GM18951 (cell line): ENCODE results near the gene RAB26.
"Not testable (repeated sequence)": the region's sequence is repeated elsewhere in the genome, so short reads cannot be mapped to it uniquely, and the experiment has no call there.

Experiments
- POLR2A ChIP-seq: IDR thresholded peaks from 4 replicates; pipeline ENCODE4 v1.6.1; 2011; ENCODE audit warnings: mild to moderate bottlenecking; ENCODE audit not compliant: insufficient read length, insufficient read depth; ENCODE audit errors: extremely low read depth
- in situ Hi-C: fragments of 300-500 bp; cut with MboI; formaldehyde crosslinking; loops from one replicate; pipeline ENCODE4 v1.12.0; 2022; ENCODE audit warnings: low sequenced_read_pairs, mixed read lengths, inconsistent platforms; ENCODE audit not compliant: unreplicated experiment

RAB26 gene

GRCh38 chr16:2198283-2198682 lies 49.9 kb downstream of the RAB26 start:
- in situ Hi-C loops = no loop called here
- TF ChIP-seq POLR2A = no peak

GRCh38 chr16:2199095-2199494 lies 50.7 kb downstream of the RAB26 start:
- in situ Hi-C loops = no loop called here
- TF ChIP-seq POLR2A = no peak

- no peak for TF ChIP-seq POLR2A
- in situ Hi-C loops = no loop called here
These were observed 51.3 kb downstream of the RAB26 start for GRCh38 chr16:2199621-2200139.

- no peak for TF ChIP-seq POLR2A
- in situ Hi-C loops = no loop called here
These were observed 51.9 kb downstream of the RAB26 start for GRCh38 chr16:2200313-2200712.

- in situ Hi-C loops = not testable (repeated sequence)
These were observed 54.8 kb downstream of the RAB26 start for GRCh38 chr16:2203119-2203688.
